GM18502 (cell line): Measurements from ENCODE around the gene OR8B3.
"Not testable (repeated sequence)": the region's sequence is repeated elsewhere in the genome, so short reads cannot be mapped to it uniquely, and the experiment has no call there.

Experiments used
- ATAC-seq: cut with Tn5 transposase; IDR thresholded peaks from one replicate; pipeline ENCODE4 v1.9.1; 2021; ENCODE audit warnings: mild to moderate bottlenecking; ENCODE audit not compliant: unreplicated experiment, poor library complexity

OR8B3 gene, protein sequence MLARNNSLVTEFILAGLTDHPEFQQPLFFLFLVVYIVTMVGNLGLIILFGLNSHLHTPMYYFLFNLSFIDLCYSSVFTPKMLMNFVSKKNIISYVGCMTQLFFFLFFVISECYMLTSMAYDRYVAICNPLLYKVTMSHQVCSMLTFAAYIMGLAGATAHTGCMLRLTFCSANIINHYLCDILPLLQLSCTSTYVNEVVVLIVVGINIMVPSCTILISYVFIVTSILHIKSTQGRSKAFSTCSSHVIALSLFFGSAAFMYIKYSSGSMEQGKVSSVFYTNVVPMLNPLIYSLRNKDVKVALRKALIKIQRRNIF

DNA sequence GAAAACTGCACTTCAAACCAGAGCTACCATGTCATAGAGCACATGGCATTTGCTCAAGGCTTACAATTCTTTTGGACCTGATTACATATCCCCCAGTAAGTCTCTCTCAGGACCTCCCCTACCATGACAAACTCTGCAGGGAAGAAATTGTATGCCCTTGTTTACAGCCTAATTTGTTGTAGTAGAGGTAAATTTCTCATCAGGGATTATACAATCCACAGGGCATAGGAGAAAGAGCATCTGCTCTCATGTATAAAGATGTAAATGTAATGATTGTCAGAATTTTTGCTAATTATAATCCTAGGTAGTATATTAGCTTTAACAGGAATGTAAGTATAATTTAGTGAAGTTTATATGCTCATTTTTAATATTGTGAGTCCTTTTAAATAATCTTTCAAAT, at the start of gene OR8B3:
TSS of gene OR8B3 (minus strand) at position 101 of the 400 bp plus-strand sequence. CDS start 1,673 bp downstream, outside the sequence.
- ATAC-seq, result no peak

DNA sequence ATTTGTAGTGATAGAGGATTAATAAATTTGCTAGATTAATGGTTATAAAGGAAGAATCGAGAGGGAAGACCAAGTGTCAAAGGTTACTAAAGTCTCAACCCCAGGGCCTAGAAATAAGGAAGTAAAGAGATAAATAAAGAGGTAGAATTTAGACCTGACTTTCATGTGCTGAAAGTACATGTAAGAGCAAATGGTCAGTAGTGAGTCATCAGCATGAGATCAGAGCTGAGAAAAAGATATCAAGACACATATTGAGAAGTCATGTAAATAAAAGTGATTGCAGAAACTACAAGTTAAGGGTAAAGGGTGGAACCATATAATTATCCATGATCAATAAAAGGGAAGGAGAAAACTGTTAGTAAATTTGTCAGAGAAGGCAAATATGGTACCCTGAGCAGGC, 48.1 kb upstream of the OR8B3 start:
- ATAC-seq, result no peak

DNA sequence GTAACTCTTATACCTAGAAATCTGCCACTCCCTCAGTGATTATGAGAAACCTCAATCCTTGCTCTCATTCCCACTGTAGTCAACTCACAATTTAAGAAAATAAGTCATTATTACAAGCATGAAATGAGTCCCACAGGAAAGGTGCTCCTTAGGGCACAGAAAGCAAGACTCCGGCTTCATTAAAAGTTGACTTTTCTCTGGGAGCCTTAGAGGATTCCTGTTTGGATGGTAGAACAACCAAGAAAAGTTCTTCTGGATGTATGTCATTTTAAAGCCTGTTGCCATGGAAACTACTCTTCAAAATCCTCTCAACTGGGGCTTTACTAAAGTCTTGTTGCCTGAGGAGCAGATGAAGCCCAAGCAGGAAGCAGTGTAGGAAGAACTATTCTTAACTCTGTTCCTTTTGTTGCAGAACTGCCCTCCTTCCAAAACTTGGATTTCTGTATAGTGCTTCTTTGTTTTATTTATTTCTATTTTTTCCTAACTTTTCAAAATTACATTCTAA, 46.9 kb upstream of the OR8B3 start, which contains the start of gene OR8B8:
TSS of gene OR8B8 (minus strand) at position 51 of the 505 bp plus-strand sequence. CDS start 4,611 bp downstream, outside the sequence.
- no peak for ATAC-seq

DNA sequence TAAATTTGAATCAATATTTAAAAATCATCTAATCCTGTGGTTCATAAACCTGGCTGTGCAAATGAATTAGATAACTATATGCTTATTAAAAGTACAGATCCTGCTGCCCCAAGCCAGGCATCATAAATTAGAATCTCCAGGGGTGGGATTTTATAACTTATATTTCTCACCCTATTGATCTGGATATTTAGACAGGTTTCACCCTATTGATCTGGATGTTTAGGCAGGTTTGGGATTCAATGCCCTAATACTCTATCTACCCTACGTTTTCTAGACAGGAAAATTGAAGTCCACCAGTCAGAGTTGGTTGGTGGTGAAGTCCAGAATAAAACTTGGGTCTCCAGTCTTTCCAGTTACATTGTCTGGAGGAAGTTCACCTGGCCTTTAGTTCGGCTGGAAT, 44.0 kb upstream of the OR8B3 start:
- ATAC-seq, result no peak

DNA sequence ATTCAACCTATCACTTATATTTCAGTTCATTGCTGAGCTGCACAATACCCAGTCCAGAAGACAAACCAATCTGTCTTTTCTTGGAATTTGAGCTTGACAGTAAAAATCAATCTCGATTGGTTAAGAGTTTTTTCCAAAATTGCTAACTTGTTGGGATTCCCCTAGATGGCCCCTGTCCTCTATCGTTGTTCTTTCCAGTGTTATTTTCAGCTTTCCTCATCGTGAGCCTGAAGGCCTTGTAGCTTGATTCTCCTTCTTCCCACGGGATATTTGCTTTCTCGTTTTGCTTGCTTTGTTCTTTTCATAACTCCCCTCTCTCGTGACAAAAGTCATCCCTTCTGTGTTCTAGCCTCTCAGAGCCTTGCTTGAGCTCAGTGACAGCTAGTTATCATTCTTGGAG, 43.6 kb upstream of the OR8B3 start:
- ATAC-seq, result no peak

DNA sequence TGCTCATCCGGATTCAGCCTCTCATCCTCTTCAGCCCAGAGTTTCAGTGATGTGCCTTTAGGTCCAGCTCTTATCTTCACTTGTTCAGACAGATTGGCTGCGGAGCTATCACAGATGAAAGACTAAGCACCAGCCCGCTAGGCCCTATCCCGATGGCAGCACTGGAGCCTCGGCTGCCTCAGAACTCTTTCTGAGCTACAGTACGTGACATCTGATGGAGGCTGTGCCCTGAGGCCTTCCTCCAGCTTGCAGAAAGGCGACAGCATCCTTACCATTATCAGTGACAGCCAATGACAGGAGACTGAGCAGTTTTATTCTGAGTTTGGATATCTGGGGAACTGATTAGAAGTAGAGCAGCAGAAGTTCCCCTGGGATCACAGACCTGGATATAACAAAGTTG, 42.7 kb upstream of the OR8B3 start:
- no peak for ATAC-seq

DNA sequence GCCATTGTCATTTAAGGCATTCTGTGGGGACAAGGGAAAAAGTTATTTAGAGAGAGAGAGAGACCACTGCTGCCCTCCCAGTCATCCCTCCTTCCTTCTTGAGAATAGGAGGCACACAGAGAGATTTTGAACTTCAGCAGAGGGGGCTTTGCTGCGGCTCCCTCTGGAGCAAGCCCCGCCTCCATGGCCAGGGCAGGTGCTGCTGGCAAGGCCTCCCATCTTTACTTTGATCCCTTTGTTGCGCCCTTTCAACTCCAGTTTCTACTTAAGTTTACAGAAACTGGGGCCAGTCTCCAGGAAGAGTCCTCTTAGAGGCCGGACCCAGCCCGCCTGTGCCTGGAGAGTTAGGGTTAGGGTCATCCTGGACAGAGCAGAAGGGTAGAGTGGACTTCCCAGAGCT, 42.3 kb upstream of the OR8B3 start:
- no peak for ATAC-seq

DNA sequence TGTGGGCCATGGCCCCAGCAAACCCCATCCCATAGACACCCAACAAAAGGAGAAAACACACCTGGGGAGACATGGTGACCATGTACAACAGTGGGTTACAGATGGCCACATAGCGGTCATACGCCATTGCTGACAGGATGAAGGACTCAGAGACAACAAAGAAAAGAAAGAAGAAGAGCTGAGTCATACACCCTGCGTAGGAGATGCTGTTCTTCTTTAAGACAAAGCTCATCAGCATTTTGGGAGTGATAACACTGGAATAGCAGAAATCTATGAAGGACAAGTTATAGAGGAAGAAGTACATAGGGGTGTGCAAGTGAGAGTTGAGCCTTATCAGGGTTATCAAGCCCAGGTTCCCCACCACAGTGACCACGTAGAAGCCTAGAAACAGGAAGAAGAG, 41.8 kb upstream of the OR8B3 start:
- ATAC-seq, result no peak

DNA sequence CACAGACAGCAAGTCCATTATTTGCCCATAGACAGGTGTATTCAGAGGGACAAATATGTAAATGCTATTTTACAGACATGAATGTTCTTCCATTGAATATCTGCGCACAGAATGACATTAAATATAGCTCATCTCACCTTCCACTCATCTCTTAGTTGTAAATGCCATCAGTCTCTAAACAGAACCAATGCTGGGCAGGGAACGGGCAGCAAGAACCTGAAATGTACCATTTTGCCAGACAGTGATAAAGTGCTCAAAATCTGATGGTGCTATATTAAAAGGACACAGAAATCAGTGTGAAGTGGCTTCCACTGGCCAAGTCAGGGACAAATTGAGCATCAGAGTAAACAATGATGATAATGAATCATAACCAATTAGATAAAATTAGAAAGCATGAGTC, 35.9 kb upstream of the OR8B3 start:
- ATAC-seq, result no peak

DNA sequence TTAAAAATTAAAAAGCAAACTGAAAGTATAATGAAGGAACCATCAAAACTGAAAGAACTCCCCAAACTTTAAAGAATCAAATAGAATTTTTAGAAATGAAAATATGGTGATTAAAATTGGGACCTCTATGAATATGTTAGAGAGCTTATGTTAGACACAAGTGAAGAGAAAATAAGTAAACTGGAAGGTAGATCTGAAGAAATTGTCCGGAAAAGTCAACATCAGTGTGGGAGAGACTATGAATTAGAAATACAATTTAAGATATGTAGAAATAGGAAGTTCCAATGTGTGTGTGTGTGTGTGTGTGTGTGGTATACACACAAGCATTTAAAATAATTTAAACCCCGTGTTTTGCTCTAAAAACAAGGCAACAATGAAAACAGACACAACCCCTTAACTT, 30.8 kb upstream of the OR8B3 start:
- ATAC-seq, result no peak

DNA sequence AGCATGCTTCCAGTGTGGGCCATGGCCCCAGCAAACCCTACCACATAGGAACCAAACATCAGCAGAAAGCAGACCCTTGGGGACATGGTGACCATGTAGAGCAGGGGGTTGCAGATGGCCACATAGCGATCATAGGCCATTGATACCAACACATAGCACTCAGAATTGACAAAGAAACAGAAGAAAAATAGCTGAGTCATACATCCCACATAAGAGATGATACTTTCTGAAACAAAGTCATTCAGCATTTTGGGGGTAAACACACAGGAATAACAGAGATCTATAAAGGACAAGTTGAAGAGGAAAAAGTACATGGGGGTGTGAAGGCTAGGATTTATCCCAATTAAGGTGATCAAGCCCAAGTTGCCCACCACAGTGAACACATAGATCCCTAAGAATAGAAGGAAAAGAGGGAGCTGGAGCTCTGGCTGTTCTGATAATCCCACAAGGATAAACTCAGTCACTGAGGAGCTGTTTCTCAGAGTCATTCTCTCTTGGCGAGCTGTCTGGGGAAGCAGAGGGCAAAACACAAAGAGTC, 25.6 kb upstream of the OR8B3 start, which contains the start of gene OR8B4:
TSS of gene OR8B4 (minus strand) at position 488 of the 538 bp plus-strand sequence. CDS start at position 488, 0 bp downstream.
- no peak for ATAC-seq

DNA sequence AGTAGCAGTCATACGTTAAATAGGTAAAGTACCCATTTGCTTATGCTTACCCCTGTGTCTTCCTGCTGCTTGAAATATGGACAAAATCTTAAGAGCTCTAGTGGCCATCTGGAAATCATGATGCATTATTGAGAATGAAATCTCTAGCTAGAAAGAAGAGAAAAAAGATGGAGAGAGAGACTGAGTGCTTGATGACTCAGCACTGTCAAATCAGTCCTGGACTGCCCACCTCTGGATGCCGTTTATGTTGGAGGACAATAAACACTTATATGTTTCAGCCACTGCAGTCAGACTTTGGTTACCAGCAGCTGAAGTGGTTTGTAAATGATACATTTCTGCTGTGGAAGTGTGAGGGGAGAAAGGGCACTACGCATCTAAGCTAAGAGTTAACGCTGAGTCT, 22.2 kb upstream of the OR8B3 start:
- ATAC-seq, result no peak

DNA sequence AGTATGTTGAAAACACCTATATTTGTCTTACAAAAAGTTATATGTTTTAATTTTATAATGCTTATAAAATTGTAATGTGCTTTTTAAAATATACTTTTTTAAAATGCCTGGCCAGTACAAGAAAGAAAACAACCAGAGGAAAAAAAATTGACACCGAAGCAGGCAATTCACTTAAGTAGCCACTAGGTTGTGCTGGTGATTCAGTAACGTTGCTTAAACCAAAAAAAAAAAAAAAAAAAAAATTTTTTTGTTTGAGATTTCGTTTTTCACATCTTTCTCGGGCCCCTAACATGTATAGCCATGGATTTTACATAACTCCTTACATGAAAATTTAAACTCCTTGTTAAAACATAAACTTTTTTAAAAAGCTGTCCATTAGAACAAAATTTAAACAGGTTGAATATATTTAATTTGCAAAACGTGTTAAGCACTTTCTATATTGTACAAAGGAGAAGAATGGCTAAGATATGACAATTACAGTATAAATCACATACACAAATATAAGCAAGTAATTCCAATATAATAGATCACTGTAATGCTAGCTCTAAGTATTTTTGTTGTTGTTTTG, 16.6 kb upstream of the OR8B3 start:
- ATAC-seq, result no peak

DNA sequence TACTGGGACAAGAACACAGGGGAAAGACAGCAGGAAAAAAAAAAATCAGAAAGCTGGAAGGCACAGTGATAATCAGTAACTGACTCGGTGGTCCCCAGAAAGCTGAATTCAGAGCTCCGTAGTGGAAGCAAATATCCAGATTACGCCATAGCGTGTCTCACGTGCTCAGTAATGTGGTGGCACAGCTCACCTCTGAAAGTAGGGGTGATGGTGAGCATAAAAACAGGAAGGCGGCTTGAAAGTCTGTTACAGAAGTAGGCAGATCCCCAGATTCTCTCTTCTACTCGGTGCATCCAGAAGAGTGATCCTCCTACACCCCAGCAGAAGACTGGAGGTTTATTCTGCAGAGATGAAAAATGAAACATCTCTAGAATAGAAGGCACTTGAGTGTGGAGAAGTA, 11.1 kb upstream of the OR8B3 start:
- ATAC-seq, result no peak

DNA sequence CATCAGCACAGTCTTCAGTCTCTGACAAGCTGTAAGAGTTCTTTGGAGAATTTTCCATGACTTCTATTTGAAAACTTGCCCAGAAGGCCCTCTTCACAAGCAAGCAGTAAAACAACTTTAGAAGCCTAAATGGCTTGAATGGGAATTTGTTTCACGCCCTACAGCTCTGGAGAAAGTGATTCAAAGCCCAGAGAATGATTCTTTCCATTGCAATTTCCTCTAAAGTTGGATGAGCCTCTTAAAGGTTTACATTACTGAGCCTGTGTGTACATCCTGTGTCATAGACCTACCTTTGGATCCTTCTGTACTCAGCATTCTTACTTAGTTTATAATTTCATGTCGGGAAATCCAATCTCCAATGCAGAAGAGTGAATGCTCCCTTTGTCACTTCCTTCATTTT, 6.8 kb upstream of the OR8B3 start:
- no peak for ATAC-seq

DNA sequence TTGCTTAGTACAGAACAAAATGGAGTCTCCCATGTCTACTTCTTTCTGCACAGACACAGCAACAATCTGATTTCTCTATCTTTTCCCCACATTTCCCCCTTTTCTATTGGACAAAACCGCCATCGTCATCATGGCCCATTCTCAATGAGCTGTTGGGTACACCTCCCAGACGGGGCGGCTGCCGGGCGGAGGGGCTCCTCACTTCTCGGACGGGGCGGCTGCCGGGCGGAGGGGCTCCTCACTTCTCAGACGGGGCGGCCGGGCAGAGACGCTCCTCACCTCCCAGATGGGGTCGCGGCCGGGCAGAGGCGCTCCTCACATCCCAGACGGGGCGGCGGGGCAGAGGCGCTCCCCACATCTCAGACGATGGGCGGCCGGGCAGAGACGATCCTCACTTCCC, 4.4 kb upstream of the OR8B3 start:
- ATAC-seq, result not testable (repeated sequence)

DNA sequence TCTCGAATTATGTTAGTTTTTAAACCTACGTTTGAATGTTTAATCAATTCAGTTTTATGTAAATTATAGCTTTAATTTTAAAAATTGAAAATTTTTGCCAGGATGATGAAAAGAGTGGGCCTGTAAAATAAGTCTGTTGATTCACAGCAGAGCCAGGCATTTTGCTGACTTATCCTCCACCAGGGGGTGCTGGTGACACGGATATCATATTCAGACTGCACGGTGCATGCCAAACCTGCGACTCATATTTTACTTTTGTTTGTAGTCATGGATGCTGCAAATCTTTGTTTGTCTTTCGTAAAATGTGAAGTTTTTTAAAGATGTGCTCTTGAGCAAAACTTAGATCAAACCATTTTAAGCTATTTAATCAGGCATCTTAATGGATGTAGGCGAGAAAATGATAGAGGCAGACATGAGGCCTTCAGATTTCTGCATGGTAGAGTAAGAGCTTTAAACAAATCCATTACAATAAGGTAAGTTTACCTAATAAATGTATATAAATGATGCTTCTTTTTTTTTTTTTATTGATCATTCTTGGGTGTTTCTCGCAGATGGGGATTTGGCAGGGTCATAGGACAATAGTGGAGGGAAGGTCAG, 3.6 kb upstream of the OR8B3 start:
- peak; percentile 93 for ATAC-seq

DNA sequence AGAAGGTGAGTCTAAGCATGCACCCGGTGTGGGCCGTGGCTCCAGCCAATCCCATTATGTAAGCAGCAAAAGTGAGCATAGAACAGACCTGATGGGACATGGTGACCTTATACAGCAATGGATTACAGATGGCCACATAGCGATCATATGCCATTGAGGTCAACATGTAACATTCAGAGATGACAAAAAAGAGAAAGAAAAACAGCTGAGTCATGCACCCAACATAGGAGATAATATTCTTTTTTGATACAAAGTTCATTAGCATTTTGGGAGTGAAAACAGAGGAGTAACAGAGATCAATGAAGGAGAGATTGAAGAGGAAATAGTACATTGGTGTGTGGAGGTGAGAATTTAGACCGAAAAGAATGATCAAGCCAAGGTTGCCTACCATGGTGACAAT, 2.0 kb downstream of the OR8B3 start:
- ATAC-seq, result not testable (repeated sequence)

DNA sequence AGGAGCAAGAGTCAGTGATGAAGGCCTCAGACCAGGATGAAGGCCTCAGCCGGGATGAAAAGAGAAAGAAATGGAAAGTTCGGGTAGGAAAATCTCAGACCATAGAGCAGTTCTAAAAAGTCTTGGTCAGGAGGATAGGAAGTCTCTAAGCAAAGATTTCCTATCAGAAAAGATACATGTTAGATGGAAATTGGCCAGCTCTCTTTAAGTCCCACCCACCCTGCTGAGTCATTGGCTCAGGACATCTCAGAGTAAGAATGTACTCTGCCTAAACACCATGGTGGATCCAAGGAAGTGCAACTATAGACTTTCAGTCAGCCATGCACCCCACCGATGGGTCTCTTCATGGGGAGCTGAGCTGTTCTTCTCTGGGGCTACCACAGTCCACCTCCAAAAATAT, 4.4 kb downstream of the OR8B3 start:
- no peak for ATAC-seq

DNA sequence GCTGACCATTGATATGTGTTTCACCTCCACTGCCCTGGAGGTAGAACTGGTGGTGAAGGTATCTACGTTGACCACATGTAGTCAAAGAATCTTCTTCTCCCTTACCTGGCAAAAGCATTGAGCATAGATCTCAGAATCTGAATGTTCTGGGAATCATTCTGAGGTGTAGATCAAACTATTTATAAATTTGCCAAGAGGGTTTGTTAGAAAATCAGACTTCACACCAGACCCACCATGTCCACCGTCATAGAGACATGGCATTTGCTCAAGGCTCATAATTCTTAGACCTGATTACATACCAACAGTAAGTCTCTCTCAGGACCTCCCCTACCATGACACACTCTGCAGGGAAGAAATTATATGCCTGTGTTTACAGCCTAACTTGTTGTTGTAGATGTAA, 14.4 kb downstream of the OR8B3 start, which contains the start of gene OR8B2:
TSS of gene OR8B2 (minus strand) at position 101 of the 400 bp plus-strand sequence. CDS start 1,156 bp downstream, outside the sequence.
- no peak for ATAC-seq

DNA sequence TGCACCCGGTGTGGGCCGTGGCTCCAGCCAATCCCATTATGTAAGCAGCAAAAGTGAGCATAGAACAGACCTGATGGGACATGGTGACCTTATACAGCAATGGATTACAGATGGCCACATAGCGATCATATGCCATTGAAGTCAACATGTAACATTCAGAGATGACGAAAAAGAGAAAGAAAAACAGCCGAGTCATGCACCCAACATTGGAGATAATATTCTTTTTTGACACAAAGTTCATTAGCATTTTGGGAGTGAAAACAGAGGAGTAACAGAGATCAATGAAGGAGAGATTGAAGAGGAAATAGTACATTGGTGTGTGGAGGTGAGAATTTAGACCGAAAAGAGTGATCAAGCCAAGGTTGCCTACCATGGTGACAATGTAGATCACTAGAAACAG, 16.0 kb downstream of the OR8B3 start:
- ATAC-seq, result not testable (repeated sequence)
